NOMO-1 treated with dmso at 0.1 percent for 144 hours (cell line): Measurements from ENCODE around the gene TAF4.
"Not testable (repeated sequence)": the region's sequence is repeated elsewhere in the genome, so short reads cannot be mapped to it uniquely, and the experiment has no call there.

Experiments used
- DNase-seq: peaks from one replicate; lab custom pipeline; 2025; ENCODE audit not compliant: unreplicated experiment; lab: John Stamatoyannopoulos, UW

TAF4 gene, protein sequence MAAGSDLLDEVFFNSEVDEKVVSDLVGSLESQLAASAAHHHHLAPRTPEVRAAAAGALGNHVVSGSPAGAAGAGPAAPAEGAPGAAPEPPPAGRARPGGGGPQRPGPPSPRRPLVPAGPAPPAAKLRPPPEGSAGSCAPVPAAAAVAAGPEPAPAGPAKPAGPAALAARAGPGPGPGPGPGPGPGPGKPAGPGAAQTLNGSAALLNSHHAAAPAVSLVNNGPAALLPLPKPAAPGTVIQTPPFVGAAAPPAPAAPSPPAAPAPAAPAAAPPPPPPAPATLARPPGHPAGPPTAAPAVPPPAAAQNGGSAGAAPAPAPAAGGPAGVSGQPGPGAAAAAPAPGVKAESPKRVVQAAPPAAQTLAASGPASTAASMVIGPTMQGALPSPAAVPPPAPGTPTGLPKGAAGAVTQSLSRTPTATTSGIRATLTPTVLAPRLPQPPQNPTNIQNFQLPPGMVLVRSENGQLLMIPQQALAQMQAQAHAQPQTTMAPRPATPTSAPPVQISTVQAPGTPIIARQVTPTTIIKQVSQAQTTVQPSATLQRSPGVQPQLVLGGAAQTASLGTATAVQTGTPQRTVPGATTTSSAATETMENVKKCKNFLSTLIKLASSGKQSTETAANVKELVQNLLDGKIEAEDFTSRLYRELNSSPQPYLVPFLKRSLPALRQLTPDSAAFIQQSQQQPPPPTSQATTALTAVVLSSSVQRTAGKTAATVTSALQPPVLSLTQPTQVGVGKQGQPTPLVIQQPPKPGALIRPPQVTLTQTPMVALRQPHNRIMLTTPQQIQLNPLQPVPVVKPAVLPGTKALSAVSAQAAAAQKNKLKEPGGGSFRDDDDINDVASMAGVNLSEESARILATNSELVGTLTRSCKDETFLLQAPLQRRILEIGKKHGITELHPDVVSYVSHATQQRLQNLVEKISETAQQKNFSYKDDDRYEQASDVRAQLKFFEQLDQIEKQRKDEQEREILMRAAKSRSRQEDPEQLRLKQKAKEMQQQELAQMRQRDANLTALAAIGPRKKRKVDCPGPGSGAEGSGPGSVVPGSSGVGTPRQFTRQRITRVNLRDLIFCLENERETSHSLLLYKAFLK

DNA sequence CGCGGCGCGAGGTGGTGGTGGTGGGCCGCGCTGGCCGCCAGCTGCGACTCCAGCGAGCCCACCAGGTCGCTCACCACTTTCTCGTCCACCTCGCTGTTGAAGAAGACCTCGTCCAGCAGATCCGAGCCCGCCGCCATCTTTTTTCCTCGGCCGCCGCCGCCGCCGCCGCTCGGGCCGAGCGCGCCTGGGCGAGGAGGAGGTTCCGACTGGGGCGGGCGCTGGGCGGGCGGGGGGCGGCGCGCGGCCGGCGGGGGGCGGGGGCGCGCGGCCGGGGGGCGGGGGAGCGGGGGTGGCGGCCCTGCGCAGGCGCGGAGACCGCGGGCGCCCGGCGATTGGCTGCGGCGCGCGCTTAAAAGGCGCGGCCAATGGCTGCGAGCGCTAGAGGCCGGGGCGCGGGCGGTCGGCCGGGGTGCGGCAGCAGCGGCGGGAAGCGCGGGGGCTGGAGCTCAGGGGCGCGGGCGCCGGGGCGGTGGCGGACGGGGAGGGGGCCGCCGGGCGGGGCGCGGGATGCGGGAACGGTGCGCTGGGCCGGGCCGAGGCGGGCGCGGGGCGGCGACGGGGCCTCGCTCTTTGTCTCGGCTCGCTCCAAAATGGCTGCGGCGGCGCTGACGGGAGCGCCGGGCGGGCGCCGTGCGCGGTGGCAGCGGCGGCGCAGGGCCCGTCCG, at the start of gene TAF4:
TSS of gene TAF4 (minus strand) at position 208 of the 665 bp plus-strand sequence. CDS start at position 137, 71 bp downstream.
- peak; percentile 41 for DNase-seq

DNA sequence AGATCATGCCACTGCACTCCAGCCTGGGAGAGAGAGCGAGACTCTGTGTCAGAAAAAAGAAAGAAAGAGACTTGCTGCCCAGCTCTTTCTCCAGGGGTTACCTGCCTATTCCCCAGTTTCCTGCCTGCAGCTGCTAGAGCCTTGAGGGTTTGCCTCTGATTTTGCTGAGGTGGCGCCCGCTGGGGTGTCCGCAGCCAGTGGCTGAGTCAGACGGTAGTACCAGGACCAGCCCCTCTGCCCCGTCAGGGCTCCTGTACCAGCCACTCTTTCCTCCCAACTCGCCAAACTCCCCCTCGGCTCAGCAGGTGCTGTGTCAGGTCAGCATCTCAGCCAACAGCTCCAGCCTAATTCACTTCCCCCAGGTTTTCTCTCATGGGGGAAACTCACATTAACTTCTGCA, 49.2 kb upstream of the TAF4 start:
- DNase-seq, result no peak

DNA sequence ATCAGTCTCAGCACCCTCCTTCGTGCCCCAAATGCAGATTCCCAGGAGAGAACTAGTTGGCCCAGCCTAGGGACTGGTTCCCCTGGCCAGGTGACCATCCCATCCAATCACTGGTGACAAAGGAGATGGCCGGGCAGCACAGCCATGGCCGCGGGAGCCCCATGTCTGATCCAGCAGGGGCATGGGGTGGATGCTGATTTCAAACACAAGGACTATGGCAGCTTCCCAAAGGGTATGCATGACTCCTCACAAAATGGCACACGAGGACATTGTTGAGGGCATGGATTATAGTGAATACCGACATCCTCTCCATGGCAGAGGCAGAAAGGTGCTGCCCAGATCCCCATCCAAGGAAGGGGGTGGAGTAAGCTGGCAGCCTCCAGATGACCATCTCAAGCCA, 46.7 kb upstream of the TAF4 start:
- no peak for DNase-seq

DNA sequence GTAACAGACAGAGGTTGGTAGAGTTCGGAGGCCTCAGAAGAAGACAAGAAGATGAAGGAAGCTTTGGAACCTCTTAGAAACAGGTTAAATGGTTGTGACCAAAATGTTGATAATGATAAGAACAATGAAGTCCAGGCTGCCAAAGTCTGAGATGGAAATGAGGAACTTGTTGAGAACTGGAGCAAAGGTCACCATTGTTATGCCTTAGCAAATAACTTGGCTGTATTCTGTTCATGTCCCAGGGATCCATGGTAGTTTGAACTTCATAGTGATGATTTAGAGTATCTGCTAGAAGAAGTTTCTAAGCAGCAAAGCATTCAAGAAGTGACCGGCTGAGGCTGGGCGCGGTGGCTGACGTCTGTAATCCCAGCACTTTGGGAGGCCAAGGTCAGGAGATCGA, 45.5 kb upstream of the TAF4 start:
- no peak for DNase-seq

DNA sequence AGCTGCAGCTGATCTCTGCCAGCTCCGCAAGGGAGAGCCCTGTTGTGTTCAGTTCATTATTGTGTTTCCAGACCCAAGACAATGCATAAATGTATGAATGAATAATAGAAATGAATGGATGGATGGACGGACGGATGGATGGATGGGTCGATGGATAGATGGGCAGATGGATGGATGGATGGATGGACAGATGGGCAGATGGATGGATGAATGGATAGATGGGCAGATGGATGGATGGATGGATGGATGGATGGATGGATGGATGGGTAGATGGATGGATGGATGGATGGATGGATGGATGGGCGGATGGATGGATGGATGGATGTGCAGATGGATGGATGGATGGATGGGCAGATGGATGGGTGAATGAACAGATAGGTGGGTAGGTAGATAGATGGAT, 39.9 kb upstream of the TAF4 start:
- no peak for DNase-seq

DNA sequence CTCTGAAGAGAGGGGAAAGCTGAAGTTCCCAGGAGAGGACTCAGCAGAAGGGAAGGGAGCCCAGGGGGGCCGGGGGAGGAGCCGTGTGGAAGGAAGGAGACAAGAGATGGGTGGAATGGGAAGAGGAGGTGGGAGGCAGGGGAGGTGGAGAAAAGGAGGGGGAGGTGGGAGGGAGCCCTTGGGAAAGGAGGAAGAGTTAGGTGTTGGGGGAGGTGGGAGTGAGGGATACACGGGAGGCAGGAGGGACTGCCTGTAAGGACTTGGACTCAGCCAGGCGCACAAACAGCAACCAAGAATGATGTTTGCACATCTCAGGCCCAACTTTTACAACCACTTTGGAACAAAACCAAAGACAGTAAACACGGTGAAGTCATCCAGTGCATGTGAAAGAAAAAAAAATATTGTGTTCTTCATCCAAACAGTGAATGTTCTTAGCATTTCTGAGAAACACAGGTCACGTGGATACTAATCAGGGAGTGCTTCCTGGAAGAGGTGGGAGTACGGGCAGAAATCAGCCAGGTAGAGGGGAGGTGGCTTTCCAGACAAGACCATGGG, 39.2 kb upstream of the TAF4 start:
- no peak for DNase-seq

DNA sequence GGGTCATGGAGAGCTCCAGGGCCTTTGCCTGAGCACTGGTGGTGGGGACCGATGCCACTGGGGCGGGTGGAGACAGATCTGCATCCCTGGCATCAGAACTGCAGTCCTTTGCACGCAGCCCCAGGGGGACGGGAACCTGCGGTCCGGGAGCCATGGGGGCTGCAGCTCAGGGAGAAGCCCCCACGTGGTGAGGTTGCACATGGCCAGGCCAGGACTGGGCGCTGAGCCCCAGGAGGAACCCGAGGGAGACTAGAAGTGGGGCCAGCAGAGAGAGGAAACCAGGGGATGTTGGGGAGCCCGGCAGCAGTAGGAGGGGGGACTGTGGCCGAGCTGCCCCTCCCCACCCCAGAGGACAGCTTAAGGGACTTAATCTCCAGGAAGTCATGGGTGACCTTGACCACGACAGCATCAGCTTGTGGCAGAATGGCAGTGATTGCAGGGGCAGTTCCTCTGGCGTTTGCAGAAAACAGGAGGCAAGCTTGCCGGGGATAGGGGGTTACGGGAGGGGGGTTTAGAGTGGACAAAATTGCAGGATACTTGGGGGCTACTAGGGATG, 38.6 kb upstream of the TAF4 start:
- no peak for DNase-seq

DNA sequence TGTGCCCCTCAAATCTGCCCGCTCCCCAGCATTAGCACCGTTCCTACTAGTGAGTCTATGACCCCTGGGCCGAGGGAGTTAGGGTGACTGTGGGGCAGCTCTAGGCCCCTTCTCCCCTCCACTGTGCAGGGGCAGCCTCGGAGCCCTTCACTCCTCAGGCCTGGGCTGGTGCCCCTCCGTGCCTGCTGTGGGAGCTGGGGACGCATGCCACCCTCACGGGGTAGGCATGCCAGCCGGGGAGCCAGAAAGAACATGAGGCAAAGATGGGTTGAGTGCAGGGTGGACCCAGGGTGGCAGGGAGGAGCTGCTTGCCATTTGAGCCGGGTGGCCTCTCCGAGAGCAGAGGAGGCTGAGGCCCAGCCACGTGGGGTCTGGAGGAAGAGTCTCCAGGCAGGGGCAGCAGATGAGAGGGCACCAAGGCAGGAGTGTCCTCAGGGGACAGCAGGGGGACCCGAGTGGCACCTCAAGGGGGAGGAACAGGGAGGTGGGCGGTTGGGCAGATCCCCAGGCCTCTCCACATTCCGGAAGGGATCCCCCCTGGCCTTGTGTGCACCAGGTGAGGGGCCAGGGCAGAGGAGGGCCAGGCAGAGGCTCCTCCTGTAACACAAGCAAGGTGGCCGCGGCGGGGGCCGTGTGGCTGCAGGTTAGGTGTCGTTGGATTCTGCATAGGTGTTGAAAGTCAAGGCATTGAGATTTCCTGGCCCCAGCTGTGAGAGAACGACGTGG, 38.0 kb upstream of the TAF4 start:
- DNase-seq, result no peak

DNA sequence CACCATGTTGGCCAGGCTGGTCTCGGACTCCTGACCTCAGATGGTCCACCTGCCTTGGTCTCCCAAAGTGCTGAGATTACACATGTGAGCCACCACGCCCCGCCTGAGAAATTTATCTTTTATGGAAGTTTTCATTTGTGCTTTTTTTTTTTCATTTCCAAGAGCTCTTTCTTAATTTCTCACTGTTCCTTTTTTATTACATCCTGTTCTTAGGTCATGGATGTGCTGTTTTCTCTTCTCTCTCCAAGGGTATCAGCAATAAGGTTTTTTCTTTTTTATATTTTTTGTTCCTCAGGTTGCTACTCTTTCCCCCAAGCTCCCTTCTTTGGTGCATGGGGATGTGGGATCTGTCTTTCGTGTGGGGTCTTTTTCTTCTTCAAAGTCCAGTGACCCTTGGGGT, 35.4 kb upstream of the TAF4 start:
- no peak for DNase-seq

DNA sequence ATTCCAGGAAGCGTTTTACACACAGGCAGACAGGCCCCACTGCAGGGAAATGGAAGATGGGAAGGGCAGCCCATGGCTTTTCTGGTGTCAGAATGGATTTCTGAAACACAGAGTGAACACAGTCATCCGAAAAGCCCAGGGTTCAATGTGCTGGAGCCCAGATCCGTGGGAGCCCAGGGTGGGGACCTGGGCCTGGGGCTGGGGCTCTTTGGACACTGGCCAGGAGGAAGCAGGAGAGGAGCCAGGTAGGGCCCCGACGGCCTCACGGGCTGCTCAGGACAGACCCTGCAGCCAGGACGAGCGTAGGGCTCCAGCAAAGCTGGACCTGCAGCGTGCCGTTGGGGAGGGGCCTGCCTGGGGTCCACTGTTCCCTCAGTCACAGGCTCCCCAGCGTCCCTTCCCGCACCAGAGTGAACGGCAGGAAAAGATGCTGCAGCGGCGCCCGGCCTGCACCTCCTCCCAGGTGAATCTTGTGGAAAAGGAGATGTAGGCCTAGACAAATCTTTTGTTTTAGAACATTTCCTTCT, 32.3 kb upstream of the TAF4 start:
- DNase-seq, result no peak

DNA sequence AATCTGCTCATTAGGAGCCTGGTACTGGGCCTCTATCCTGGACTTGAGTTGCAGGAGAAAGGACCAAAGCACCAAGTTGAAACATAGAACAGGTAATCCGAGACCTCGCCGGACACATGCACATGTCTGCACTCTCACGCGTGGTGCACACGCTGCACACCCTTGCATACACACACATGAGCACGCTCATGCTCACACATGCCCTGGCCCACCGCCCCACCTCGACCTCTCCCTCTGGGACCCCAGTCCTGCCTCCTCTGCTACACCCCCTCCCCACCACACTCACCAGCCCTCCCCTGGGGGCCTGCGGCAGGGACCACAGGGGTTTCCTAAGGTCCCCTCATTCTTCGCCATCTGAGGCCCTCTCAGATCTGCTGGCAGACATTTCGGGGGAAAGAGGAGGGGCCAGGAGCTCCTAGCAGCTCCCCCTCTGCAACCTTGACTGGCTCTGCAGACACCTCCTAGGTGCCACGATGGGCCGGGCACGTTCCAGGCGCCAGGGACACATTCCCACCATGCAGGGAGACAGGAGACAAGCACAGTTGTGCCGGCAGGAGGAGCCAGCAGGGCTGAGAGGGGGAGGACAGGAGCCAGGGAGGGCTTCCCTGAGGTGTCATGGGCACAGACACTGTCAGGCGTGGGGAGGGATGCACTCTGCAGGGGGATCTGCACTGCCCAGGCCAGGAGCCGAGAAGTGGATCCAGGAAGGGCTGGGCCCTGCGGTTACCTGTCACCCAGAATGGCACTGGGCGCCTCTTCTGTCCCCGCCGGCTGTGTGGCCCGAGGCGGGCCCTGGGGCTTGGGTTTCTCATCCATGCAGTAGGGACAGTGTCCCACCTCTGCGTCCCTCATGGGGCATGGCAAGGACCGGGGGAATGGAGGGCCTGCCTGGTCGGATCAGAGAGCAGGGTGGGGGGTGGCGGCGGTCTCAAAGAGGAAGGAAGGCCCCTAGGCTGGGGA, 31.0 kb upstream of the TAF4 start:
- DNase-seq, result no peak

DNA sequence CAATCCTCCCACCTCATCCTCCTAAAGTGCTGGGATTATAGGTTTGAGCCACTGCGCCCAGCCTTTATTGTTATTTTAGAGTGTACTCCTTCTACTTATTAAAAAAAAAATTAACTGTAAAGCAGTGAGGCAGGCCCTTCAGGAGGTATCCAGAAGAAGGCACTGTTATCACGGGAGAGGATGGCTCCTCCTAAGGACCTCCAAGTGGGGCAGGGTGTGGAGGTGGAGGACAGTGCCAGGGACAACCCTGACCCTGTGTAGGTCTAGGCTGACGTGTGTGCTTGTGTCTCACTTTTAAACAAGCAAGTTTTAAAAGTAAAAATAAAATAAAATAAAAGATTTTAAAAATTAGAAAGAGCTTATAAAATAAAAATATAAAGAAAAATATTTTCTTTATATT, 23.7 kb upstream of the TAF4 start:
- no peak for DNase-seq

DNA sequence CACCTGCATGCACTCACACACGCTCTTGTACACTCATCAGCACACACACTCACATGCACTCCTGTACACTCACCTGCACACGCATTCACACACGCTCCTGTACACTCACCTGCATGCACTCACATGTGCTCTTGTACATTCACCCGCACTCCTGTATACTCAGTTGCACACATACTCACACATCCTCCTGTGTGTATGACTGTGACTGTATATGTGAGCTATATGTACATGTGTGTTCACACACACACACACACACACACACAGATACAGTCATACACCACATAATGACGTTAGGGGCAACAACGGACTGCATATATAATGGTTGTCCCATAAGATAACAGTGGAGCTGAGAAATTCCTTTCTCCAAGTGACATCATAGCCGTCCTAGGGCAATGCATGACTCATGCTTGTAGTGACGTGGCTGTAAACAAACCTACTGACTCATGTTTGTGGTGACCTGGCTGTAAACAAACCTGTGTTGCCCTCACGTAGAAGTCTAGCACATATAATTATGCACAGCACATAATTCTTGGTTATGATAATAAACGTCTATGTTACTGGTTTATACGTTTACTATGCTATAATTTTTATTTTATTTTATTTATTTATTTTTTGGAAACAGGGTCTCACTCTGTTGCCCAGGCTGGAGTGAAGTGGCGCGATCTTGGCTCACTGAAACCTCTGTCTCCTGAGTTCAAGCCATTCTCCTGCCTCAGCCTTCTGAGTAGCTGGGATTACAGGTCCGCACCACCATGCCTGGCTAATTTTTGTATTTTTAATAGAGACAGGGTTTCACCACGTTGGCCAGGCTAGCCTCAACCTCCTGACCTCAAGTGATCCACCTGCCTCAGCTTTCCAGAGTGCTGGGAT, 22.8 kb upstream of the TAF4 start:
- no peak for DNase-seq

DNA sequence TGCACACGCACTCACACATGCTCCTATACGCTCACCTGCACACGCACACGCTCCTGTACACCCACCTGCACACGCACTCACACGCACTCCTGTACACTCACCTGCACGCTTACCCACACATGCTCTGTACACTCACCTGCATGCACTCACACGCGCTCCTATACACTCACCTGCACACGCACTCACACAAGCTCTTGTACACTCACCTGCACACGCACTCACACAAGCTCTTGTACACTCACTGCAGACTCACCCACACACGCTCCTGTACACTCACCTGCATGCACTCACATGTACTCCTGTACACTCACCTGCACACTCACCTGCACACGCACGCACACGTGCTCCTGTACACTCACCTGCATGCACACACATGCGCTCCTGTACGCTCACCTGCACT, 22.0 kb upstream of the TAF4 start:
- DNase-seq, result no peak

DNA sequence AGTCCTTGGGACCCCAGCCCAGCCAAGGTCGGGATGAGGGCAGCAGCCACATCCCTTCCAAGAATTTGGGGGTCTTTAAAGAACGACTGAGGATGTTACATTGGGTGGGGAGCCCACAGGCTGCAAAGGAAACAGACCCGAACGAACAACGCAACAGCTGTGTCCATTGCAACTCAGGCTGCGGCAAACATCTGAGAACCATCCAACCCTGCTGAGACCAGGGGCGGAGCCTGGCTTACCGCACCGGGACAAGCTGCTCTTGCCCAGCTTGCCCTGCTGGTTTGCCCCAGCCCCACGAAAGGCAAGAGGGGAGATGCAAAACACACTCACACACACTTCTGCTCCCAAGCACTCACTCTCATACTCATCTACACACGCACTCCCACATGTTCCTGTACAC, 21.5 kb upstream of the TAF4 start:
- DNase-seq, result no peak

DNA sequence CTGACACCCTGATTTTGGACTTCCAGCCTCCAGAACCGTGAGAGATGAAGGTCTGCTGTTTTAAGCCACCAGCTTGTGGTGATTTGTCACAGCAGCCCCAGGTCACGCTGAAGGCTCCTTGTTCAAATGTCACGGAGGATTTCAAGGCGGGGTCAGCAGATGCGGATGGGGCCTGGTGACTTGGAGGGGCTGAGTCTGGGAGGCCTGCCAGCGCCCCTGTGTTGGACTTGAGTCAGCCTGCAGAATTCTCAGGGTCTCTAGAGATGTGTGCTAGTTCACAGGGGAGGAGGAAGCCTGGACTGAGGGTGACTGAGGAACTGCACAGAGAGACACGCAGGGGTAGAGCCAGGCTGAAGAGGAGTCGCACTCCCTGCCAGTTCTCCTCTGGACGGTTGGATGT, 19.5 kb upstream of the TAF4 start:
- no peak for DNase-seq

DNA sequence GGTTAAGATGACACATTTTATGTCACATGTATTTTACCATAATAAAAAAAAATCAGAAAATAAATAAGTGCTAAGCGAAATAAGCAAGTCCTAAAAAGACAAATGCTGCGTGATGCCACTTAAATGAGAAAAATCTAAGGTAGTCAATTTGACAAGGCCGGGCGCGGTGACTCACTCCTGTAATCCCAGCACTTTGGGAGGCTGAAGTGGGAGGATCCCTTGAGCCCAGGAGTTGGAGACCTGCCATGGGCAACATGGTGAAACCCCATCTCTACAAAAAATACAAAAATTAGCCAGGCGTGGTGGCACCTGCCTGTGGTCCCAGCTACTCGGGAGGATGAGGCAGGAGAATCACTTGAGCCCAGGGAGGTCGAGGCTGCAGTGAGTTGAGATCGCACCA, 18.5 kb upstream of the TAF4 start:
- not testable (repeated sequence) for DNase-seq

DNA sequence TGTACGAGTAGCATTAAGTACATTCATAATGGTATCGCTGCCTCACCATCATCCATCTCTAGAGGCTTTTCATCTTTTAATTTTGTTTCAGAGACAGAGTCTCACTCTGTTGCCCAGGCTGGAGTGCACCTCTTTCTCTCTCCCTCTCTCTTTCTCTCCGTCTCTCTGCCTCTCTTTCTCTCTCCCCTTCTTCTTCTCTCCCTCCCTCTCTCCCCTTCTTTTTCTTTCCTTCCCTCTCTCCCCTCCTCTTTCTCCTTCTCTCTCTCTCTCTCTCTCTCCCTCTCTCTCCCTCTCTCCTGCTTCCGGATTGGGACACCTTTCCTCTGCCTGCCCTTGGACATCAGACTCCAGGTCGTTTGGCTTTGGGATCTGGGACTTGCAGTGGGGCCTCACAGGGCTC, 17.6 kb upstream of the TAF4 start:
- no peak for DNase-seq
